Stimulated activated CD8-positive, alpha-beta memory T cell treated with anti-CD3 and anti-CD28 coated beads, Interleukin-4, amount 100 ng/mL, for 48 hours (primary cell): ENCODE data around the gene MLLT1.
"Not testable (repeated sequence)": the region's sequence is repeated elsewhere in the genome, so short reads cannot be mapped to it uniquely, and the experiment has no call there.

ENCODE experiments used
- DNase-seq: peaks from one replicate; pipeline ENCODE4 v3.0.0-alpha.2; 2020

The MLLT1 gene, protein sequence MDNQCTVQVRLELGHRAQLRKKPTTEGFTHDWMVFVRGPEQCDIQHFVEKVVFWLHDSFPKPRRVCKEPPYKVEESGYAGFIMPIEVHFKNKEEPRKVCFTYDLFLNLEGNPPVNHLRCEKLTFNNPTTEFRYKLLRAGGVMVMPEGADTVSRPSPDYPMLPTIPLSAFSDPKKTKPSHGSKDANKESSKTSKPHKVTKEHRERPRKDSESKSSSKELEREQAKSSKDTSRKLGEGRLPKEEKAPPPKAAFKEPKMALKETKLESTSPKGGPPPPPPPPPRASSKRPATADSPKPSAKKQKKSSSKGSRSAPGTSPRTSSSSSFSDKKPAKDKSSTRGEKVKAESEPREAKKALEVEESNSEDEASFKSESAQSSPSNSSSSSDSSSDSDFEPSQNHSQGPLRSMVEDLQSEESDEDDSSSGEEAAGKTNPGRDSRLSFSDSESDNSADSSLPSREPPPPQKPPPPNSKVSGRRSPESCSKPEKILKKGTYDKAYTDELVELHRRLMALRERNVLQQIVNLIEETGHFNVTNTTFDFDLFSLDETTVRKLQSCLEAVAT

DNA sequence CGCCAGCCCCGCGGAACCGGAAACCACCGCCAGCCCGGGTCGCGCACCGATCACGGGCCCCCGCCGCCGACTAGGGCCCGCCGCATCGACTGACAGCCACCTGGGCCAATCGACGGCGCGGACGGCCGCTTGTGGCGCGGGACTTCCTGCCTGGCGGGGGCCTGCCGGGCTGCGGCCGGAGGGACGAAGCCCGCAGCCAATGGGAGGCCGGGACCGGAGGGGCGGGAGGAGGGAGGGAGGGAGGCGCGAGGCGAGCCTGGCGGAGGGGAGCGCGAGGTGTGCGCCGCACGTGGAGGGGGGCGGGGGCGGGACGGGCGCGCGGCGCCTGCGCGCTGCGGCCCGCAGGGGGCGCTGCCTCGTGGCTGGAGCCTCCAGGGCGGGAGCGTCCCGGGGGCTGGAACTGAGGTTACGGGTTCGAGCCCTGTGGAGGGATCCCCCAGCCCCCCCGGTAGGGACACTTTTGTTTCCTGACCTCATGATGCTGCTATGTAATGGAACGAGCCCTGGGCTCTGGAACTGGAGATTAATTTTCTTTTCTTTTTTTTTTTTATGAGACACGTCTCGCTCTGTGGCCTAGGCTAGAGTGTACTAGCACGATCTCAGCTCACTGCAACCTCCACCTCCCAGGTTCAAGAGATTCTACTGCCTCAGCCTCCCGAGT is at the start of gene MLLT1:
TSS of gene MLLT1 (minus strand) at position 45 of the 661 bp plus-strand sequence. CDS start 191 bp downstream, outside the sequence.
- peak; percentile 97 for DNase-seq

DNA sequence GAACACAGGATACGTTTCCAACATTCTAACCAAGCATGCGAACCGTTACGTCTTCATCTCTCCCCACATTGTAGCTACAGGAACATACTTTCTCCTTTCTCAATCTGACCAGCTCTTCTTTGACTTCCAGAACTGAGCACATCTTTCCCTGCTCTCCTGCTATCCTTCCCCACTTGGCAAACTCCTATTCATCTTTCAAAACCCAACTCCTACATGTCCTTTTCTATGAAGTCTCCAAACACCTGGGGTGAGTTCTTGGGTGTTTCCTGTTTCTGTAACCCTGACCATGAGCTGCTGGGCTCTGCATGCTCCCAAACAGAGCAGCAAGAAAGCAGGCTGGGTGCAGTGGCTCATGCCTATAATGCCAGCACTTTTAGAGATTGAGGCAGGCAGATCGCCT is 47.0 kb upstream of the MLLT1 start:
- DNase-seq, result no peak

DNA sequence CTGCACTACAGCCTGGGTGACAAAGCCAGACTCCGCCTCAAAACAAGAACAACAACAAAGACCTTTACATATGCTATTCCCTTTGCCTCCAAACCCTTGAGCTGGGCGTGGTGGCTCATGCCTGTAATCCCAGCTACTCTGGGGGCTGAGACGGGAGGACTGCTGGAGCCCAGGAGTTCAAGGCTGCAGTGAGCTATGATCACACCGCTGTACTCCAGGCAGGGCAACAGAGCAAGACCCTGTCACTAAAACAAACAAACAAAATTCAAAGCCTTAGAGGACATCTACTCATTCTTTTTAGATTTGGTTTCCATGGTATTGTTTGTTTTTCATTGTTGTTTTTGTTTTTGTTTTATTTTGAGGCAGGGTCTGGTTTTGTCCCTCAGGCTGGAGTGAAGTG is 45.8 kb upstream of the MLLT1 start:
- no peak for DNase-seq

DNA sequence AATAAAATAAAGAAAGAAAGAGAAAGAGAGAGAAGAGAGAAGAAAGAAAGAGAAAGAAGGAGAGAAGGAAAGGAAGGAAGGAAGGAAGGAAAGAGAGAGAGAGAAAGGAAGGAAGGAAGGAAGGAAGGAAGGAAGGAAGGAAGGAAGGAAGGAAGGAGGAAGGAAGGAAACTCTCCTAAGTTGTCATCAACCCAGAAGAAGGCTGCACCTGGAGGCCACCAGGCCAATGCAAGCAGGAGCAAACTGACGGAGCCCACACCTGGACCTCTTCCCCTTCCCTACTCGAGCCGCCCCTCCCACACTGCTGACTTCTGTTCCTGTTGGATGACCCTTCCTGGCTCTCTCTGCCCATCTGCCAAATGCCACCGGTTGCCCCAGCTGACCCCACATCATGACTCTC is 45.0 kb upstream of the MLLT1 start:
- no peak for DNase-seq

DNA sequence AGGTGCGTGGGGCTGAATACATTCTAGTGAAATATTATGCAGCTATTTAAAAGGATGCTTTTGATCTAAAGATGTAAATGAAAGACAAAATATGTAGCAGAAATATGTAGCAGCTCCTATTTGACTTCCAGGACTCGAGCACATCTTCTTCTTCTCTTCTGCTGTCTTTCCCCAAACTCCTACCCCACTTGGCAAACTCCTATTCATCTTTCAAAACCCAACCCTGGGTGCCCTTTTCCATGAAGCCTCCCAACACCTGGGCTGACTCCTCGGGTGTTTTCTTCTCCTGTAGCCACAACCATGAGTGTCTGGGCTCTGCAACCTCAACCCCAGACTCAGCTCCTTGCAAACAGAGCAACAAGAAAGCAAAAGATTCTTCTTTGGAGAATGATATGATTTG is 42.5 kb upstream of the MLLT1 start:
- DNase-seq, result no peak

DNA sequence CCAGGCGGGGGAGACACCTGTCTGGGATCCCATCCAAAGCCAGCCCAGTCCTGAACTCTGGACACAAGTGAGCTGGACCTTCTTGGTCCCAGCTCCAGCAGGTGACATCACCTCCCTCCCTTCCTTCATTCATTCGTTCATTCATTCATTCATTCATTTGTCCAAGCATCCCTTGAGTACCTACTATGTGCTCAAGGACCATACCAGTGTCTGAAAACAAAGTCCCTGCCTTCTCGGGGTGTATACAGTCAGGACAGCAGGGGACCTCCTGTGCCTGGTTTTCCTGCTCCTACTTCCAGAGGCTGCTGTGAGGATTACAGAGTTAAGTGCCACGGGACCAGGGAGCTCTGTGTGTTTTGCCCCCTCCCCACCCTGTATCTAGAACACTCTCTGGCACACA is 39.6 kb upstream of the MLLT1 start:
- DNase-seq, result no peak

DNA sequence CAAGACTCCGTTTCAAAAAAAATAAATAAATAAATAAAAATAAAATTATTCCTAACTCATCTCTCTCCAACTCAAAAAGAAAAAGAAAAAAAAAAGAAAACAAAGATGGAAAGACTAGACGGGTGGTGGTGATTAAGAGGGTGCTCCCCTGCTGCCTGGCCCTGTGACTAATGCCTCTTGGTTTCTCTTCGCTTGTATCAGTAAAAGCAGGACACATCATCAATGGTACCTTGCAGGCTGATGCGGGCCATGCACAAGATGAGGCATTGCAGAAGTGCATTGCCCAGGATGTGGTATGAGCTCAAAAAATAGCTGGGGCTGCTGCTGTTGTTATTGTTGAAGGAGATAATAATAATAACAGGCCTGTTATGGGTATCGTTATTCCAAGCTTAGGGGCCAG is 39.0 kb upstream of the MLLT1 start:
- DNase-seq, result peak; percentile 39

DNA sequence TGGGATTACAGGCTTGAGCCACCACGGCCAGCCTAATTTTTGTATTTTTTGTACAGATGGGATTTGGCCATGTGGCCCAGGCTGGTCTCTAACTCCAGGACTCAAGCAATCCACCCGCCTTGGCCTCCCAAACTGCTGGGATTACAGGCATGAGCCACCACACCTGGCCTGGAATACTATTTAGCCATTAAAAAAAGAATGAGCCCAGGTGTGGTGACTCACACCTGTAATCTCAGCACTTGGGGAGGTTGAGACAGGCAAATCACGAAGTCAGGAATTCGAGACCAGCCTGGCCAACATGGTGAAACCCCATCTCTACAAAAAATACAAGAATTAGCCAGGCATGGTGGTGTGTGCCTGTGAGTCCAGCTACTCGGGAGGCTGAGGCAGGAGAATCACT is 35.9 kb upstream of the MLLT1 start:
- DNase-seq, result not testable (repeated sequence)

DNA sequence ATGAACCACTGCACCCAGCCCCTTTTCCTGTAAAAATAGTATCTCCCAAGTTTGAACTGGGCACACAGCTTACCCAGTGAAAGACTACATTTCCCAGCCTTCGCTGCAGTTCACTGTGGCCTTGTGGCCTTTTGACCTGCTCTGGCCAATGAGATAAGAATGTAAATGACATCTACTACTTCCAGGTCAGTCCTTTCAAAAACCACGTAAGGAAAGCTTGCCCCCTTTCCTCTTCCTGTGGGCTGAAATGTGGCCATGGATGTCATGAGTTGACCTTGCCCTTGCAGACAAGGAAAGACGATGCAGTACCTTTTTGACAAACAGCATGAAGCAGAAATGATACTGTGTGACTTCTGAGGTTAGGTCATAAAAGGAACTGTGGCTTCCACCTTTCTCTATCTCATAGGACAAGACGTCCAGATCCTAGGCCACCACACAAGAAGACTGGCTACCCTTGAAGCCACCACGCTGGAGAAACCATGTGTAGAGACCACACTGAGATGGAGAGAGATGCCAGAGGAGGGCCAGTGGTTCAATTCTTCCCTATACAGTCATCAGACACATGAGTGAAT is 33.7 kb upstream of the MLLT1 start:
- DNase-seq, result no peak

DNA sequence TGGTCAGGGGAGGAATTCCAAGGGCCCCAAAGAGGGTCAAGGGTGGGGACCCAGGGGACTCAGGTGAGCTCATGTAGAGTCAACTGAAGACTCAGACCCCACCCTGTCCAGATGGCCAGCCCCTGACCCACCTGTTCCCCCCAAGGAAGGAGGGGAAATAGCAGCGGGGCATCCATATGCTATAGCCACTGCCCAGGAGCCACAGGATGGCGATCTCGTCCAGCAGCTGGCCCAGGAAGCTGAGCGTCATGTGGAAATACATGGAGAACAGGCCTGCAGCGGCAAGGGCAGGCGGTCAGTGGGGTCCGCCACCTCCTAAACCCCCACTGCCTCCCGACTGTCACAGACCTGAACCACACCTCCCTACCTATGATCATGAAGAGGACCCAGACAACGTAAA is 32.2 kb upstream of the MLLT1 start:
- DNase-seq, result no peak

DNA sequence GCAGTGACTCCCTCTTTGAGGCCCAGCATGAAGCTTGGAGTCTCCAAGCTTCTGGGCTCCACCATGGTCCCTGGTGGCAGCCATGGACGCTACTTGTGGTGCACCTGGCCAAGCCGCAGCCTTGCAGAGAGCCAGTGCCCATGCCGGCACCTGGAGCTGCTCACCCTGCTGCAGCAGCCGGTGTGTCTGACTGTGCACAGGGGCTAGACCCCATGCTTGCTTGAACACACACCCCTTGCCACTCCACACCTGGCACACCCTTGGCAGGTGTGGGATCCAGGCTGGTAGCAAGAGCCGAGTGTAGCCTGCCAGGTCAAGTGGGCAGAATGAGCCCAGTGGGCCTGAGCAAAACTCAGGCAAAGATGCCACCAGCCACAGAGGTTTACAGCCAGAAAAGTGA is 18.6 kb upstream of the MLLT1 start:
- no peak for DNase-seq

DNA sequence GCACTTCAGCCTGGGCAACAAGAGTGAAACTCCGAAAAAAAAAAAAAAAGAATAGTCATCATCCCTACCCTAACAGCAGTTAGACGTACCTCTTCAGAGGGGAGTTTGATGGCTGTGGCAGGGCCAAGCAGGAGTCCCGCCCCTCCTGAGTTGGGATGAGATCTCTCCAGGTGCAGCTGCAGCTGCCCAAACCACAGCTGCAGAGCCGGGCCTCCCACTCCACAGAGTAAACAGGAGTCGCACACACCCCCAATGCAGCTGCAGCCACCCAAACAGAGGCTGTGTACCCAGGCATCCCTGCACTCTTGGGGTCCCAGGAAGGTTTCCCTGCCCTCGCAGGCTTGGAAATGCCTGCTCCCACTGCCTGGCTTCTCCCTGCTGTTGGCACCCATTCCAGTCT is 17.4 kb upstream of the MLLT1 start:
- no peak for DNase-seq

DNA sequence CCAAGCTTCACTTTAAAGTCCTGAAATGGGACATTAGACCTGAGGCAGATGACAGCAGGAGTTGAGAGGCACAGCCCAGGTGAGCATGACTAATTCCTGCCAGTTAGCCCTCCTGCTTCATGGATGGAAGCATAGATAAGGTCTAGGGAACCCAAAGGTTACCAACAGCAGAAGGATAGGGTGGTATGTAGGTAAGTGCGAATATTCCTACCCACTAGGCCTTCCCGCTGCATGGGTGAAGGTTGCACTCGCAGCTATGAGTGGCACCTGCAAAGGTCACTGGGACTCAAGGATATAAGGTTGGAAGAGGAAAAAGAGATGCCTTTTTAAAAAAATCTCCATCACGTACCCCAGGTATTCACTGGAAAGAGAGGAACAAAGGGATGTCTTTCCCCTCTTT is 12.2 kb upstream of the MLLT1 start:
- no peak for DNase-seq

DNA sequence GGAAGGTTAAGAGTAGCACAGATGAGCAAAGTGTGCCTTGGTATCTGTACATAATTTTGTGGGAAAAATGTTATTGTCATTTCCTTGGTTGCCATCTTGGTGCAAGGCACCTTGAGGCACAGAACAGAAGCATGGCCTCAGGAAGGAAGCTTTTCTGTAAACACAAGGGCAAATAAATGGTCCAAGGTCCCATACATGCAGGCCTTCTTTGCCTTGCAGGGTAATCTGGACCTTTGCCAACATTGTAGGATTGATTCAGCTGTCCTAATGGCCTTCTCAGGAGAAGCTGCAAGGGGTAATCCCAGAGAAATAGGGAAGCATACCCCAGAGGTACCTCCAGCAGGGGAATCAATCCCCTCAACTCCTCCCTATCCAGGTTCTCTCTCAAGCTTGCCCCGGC is 9.0 kb upstream of the MLLT1 start:
- no peak for DNase-seq

DNA sequence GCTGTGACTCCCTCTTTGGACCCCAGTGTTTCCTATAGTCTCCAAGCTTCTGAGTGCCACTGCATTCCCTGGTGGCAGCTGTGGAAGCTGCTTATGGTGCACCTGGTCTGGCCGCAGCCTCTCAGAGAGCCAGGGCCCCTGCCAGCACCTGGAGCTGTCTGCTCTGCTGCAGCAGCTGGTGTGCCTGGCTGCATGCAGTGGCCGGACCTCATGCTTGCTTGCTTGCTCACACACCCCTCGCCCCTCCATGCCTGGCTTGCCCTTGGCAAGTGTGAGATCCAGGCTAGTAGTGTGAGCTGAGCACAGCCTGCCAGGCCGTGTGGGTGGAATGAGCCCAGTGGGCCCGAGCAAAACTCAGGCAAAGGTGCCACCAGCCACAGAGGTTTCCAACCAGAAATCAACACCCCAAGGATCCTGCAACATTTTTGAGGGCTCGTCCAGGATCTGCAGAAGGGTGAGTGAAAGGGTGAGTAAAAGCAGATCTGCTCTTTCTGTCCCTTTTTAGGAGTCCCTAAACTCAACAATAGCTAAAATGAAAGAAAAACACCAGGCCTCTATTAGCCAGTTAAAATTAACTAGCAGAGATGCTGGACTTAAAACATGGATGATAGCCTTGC is 7.6 kb upstream of the MLLT1 start:
- no peak for DNase-seq

DNA sequence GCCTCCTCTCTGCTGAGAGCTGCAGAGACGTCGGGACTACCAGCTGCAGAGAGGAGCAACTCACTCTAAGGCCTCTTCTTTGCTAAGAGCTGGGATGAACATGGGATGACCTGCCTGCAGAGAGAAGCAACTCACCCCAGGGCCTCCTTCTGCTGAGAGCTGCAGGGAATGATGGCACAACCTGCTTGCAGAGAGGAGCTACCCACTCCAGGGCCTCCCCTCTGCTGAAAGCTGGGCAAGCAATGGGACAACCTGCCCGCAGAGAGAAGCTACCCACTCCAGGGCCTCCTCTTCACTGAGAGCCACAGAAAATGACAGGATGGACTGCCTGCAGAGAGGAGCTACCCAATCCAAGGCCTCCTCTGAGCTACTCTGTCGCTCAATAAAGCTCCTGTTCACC is 6.9 kb upstream of the MLLT1 start:
- no peak for DNase-seq

DNA sequence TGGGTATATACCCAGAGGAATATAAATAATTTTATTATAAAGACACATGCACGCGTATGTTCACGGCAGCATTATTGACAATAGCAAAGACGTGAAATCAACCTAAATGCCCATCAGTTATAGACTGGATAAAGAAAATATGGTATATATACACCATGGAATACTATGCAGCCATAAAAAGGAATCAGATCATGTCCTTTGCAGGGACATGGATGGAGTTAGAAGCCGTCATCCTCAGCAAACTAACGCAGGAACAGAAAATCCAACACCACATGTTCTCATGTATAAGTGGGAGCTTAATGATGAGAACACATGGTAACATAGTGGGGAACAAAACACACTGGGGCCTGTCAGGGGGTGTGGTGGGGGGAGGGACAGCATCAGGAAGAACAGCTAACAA is 2.6 kb upstream of the MLLT1 start:
- not testable (repeated sequence) for DNase-seq

DNA sequence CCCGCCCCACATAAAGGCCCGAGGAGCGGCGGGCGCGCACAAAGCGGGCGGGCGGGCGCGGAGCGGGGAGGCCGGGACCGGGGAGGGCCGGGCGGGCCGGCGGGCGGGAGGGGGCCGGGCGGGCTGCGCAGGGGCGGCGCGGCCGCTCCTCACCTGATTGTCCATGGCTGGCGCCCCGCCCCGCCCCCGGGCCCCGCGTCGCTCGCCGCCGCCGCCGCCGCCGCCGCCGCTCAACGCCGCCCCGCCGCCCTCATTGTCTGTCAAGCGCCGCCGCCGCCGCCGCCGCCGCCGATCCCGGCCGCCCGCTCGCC is 200 bp downstream of the MLLT1 start:
- DNase-seq, result no peak

DNA sequence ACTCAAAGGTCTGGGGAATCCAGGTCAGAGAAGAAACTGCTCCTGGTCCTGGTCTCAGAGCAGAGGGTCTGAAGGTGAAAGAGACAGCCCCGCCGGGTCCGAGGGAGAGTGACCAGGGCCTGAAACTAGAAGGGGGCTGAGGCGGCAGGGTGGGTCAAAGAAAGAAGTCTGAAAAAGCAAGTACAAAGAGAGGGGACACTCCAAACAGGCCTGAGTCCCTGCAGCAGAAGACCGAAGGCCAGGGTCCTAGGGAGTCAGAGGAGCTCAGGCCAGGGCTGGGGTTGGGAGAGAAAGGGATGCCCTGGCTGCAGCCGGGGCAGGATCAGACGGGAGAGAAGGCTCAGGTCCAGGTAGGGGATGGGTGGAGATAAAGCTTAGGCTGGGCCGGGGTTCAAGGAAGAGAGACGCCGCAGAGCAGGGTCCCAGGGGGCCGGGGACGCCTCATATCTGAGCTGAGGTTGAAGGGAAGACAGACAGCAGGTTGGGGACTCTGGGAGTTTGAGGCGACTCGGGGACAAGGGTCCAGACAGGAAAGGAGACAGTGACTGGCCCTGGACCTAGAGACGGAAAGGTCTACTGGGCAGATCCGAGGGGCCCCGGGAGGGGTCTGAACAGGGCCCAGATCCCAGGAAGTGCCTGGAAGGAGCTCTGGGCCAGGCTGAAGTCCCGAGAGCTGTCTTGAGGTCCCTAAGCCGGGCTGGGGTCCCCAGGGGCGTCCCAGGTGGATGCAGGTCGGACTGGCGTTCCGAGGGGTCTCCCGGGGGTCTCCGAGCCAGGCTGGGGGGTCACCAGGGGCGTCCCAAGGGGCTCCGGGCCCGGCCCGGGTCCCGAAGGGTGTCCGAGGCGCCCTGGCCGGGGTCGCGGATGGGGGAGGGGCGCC is 795 bp downstream of the MLLT1 start:
- no peak for DNase-seq

DNA sequence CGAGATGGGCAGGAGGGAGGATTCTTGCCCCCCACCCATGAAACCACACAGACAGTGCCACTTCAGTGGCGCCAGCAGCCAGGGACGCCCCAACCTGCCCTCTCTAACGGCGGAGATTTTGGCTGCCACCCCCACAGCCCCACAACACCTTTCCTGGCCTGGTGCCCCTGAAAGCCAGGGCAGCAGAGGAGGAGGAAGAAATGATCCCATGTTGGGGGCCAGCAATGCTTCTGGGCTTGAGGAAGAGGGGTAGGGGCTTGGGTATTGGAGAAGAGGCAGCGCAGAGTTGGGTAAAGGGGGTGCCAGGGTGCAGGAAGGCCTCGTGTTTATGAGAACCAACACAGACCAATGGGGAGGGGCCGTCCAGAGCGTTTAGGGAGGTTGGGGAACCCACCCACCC is 1.7 kb downstream of the MLLT1 start:
- no peak for DNase-seq

DNA sequence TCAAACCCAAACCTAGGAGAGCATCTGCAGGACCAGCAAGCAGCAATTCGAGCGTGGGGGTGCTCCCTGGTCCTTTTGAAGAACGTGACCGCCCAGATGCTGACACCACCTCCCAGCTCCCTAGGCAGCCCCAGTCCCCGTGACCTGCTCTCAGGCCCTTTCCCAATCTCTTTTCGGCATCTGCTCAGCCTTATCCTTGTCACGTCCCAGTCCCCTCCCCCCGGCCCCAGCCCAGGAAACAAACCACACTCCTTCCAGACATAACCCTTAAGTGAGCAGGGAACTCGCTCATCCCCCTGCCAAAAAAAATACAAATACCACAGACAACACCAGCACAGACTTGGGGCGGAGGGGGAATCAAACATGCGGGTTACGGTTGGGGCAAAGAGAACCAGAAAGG is 3.3 kb downstream of the MLLT1 start:
- DNase-seq, result no peak

DNA sequence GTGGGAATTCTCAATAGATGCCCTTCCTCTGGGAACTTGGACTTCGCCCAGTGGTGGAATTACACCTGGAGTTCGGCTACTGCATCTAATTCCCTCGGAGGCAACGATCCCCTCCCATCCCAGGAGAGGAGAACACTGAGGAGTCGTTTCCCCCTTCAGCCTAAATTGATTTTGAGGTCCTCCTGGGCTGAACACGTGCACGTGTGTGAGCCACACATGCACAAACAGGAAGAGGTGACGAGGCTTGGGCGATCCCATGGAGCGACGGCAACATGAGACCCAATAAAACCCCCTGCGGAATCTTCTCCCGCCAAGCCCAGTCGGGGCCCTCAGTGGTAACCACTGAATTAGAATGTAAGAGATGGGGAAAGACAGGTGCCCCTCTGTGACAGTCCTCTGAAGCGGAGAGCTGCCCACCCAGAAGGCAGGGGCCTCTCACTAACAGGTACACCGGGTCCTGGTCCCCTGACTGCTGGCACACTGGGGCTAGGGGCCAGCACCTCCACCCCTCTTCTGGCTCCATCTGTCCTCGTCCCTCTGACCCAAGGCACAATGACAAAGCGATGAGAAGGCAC is 4.5 kb downstream of the MLLT1 start:
- DNase-seq, result no peak
